ENCODE measurements around the gene BTBD9. TPM values are rescaled to one million over a fixed set of nuclear protein-coding genes. Genes with fewer than 3 reads are reported as not detected.

BTBD9 gene
- total RNA-seq, 1 experiment from 2014 or later = 19.4 TPM

DNA sequence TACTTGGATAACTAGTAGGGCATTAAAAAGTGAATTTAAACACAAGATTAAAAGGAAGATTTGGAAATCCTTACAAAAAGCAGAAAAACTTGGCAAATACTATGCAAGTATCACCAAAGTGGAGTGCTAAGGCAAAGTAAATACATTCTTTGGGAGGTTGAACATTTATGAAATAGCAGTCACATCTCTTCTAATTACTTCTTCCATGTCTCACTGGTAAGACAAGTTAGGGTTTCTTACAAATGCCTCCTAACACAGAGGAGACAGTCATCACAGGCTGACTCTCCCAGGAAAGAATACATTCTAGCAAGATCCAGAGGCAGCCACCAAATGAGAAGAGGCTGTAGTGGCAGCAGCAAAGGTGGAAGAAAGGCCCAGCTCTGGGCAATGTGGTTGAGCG lies 298.2 kb downstream of the BTBD9 start:
- Mint-ChIP-seq H3K36me3 (ENCODE audit: insufficient read depth, unreplicated experiment) (no peaks in the 10 kb centered on the region), H3K27me3 (ENCODE audit: unreplicated experiment) (no peaks in the 10 kb centered on the region), H3K4me3 (ENCODE audit: low read depth, unreplicated experiment) (no peak overlapping the region), H3K9me3 (ENCODE audit: low read depth, unreplicated experiment) (no peaks in the 10 kb centered on the region), H3K4me1 (ENCODE audit: low read depth, unreplicated experiment) (peaks cover 18% of the 10 kb centered on the region), H3K27ac (ENCODE audit: unreplicated experiment) (no peak overlapping the region)
- DNase-seq = no peak
- intact Hi-C loops (cut with micrococcal nuclease; ENCODE audit: unreplicated experiment) = no loop called here
- no TSS peak for BruUV-seq (replicated peaks)
- CTCF ChIA-PET = no interaction called here
- TF ChIP-seq, protein P1, sequence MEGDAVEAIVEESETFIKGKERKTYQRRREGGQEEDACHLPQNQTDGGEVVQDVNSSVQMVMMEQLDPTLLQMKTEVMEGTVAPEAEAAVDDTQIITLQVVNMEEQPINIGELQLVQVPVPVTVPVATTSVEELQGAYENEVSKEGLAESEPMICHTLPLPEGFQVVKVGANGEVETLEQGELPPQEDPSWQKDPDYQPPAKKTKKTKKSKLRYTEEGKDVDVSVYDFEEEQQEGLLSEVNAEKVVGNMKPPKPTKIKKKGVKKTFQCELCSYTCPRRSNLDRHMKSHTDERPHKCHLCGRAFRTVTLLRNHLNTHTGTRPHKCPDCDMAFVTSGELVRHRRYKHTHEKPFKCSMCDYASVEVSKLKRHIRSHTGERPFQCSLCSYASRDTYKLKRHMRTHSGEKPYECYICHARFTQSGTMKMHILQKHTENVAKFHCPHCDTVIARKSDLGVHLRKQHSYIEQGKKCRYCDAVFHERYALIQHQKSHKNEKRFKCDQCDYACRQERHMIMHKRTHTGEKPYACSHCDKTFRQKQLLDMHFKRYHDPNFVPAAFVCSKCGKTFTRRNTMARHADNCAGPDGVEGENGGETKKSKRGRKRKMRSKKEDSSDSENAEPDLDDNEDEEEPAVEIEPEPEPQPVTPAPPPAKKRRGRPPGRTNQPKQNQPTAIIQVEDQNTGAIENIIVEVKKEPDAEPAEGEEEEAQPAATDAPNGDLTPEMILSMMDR (IDR thresholded peaks at IDR 0.05; ENCODE audit: unreplicated experiment) = no peak

DNA sequence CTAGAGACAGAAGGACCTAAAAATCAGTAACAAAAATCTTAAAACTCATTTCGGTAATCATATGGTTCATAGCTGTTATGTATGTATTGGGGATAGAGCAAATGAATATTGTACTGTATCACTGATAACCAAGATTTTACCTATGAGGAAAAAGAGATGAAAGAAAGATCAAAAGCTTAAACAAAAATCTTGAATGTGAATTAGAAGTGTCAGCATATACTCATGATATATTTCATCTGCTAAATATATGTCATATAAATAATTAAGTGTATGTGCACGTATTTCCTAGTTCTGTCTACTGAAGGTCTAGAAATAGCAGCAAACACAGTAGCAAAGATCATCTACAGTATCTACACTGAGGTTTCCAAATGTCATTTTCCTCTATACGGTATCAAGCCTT lies 299.8 kb downstream of the BTBD9 start:
- H3K27ac Mint-ChIP-seq (ENCODE audit: unreplicated experiment) = no peak overlapping the region
- BruUV-seq (replicated peaks) = no TSS peak
- H3K27me3 Mint-ChIP-seq (ENCODE audit: unreplicated experiment) = no peaks in the 10 kb centered on the region
- no peaks in the 10 kb centered on the region for H3K36me3 Mint-ChIP-seq (ENCODE audit: insufficient read depth, unreplicated experiment)
- TF ChIP-seq, protein P1 (IDR thresholded peaks at IDR 0.05; ENCODE audit: unreplicated experiment) = no peak
- H3K4me1 Mint-ChIP-seq (ENCODE audit: low read depth, unreplicated experiment) = peaks cover 18% of the 10 kb centered on the region
- intact Hi-C loops (cut with micrococcal nuclease; ENCODE audit: unreplicated experiment) = no loop called here
- no peak for DNase-seq
- H3K9me3 Mint-ChIP-seq (ENCODE audit: low read depth, unreplicated experiment) = no peaks in the 10 kb centered on the region
- H3K4me3 Mint-ChIP-seq (ENCODE audit: low read depth, unreplicated experiment) = no peak overlapping the region
- CTCF ChIA-PET = no interaction called here

- DNase-seq = peak; percentile 13
- CTCF ChIA-PET = no interaction called here
- H3K27ac Mint-ChIP-seq (ENCODE audit: unreplicated experiment) = peak overlapping the region; percentile 96
- H3K4me1 Mint-ChIP-seq (ENCODE audit: low read depth, unreplicated experiment) = peaks cover 18% of the 10 kb centered on the region
- H3K4me3 Mint-ChIP-seq (ENCODE audit: low read depth, unreplicated experiment) = no peak overlapping the region
- TF ChIP-seq, protein P1 (IDR thresholded peaks at IDR 0.05; ENCODE audit: unreplicated experiment) = no peak
- H3K27me3 Mint-ChIP-seq (ENCODE audit: unreplicated experiment) = no peaks in the 10 kb centered on the region
- H3K9me3 Mint-ChIP-seq (ENCODE audit: low read depth, unreplicated experiment) = peaks cover 6% of the 10 kb centered on the region
- no peaks in the 10 kb centered on the region for H3K36me3 Mint-ChIP-seq (ENCODE audit: insufficient read depth, unreplicated experiment)
- no TSS peak for BruUV-seq (replicated peaks)
- intact Hi-C loops (cut with micrococcal nuclease; ENCODE audit: unreplicated experiment) = no loop called here
Observed at GRCh38 chr6:38337819-38338465, 301.8 kb downstream of the BTBD9 start.

GRCh38 chr6:38336922-38337321 lies 302.8 kb downstream of the BTBD9 start:
- Mint-ChIP-seq H3K27ac (ENCODE audit: unreplicated experiment) (peak overlapping the region; percentile 96), H3K4me1 (ENCODE audit: low read depth, unreplicated experiment) (peaks cover 18% of the 10 kb centered on the region), H3K27me3 (ENCODE audit: unreplicated experiment) (no peaks in the 10 kb centered on the region), H3K36me3 (ENCODE audit: insufficient read depth, unreplicated experiment) (no peaks in the 10 kb centered on the region), H3K4me3 (ENCODE audit: low read depth, unreplicated experiment) (no peak overlapping the region), H3K9me3 (ENCODE audit: low read depth, unreplicated experiment) (peaks cover 6% of the 10 kb centered on the region)
- no peak for DNase-seq
- CTCF ChIA-PET = no interaction called here
- TF ChIP-seq, protein P1 (IDR thresholded peaks at IDR 0.05; ENCODE audit: unreplicated experiment) = no peak
- intact Hi-C loops (cut with micrococcal nuclease; ENCODE audit: unreplicated experiment) = no loop called here
- BruUV-seq (replicated peaks) = no TSS peak

All from Calu3 (cell line).